Esophagus muscularis mucosa (tissue), 4 donors: ENCODE data around the gene GCK.

Source experiments
- CTCF ChIP-seq, 3 experiments: fragments of 200-600 bp in 2 of 3; fragments of 450-650 bp in 1 of 3; sonication (generic) in 2 of 3; IDR thresholded peaks; one replicate each; pipeline ENCODE4 v1.5.1; 2017 to 2019; ENCODE audit warnings: antibody characterized with exemption in 3 of 3, mild to moderate bottlenecking in 2 of 3, moderate library complexity in 1 of 3
- EP300 ChIP-seq: sonication (generic); formaldehyde crosslinking; IDR thresholded peaks from one replicate; pipeline ENCODE4 v1.6.1; 2017; ENCODE audit warnings: antibody characterized with exemption
- POLR2A ChIP-seq: fragments of 450-650 bp; IDR thresholded peaks from one replicate; pipeline ENCODE4 v1.6.1; 2017; ENCODE audit warnings: antibody characterized with exemption, moderate library complexity, mild to moderate bottlenecking, low read depth
- POLR2AphosphoS5 ChIP-seq, 2 donors: sonication (generic); formaldehyde crosslinking; IDR thresholded peaks; one replicate each; pipeline ENCODE4 v1.6.1; 2017; ENCODE audit warnings: antibody characterized with exemption in 2 of 2

GRCh38 chr7:44206008-44206407 is 16.8 kb upstream of the GCK start:
- TF ChIP-seq CTCF (IDR thresholded peaks at IDR 0.05) = no peak
- no peak for TF ChIP-seq POLR2AphosphoS5 (IDR thresholded peaks at IDR 0.05)
- no peak for TF ChIP-seq POLR2A
- no peak for TF ChIP-seq EP300
